C4-2B (cell line): ENCODE measurements around the gene NBAS.

Experiments used
- H3K27ac ChIP-seq: fragments of 450-650 bp; 2 replicates; pipeline ENCODE4 v1.5.1; 2017
- ZFX ChIP-seq: fragments of 450-650 bp; IDR thresholded peaks from 2 replicates; pipeline ENCODE4 v1.6.1; 2017
- TF ChIP-seq, protein P1 (sequence below): fragments of 450-650 bp; conservative IDR thresholded peaks from 2 replicates; pipeline ENCODE4 v1.5.1; 2017; ENCODE audit warnings: mild to moderate bottlenecking

NBAS gene

DNA sequence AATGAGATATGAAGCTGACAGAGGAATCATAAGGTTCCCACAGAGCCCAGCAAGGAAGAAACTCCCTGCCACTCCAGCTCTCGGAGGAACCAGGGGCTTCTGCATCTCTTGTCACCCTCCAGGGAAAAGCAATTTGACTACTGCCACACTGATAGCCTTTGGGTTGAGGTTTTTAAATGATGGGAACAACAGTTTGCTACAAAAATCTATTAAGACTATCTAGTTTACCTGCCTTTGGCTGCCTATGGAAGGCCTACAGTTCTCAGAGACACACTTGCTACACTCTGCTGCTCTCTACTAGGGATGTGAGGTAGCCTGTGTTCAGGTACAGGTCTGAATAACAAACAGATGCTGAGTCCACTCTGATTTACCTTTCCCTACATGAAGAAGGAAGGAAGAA lies 161.9 kb downstream of the NBAS start:
- TF ChIP-seq, protein P1, sequence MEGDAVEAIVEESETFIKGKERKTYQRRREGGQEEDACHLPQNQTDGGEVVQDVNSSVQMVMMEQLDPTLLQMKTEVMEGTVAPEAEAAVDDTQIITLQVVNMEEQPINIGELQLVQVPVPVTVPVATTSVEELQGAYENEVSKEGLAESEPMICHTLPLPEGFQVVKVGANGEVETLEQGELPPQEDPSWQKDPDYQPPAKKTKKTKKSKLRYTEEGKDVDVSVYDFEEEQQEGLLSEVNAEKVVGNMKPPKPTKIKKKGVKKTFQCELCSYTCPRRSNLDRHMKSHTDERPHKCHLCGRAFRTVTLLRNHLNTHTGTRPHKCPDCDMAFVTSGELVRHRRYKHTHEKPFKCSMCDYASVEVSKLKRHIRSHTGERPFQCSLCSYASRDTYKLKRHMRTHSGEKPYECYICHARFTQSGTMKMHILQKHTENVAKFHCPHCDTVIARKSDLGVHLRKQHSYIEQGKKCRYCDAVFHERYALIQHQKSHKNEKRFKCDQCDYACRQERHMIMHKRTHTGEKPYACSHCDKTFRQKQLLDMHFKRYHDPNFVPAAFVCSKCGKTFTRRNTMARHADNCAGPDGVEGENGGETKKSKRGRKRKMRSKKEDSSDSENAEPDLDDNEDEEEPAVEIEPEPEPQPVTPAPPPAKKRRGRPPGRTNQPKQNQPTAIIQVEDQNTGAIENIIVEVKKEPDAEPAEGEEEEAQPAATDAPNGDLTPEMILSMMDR, result no peak
- no peak for TF ChIP-seq ZFX
- no peak overlapping the region for H3K27ac ChIP-seq

DNA sequence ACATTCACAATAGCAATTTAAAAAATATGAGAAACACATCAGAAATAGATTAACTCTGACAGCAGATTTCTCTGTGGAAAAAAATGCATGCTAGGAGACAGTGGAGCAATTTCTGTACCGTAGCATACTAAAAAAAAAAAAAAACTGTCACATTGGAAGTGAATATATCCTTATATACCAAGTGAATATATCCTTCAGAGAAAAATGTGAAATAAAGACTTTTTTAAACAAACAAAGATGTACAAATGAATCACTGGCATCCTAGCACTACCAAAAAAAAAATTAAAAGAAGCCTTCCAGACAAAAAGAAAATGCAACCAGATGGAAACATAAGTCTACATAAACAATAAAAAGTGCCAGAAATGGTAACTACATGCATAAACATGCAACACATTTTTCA lies 169.4 kb downstream of the NBAS start:
- no peak overlapping the region for H3K27ac ChIP-seq
- TF ChIP-seq ZFX, result no peak
- TF ChIP-seq, protein P1, result no peak

DNA sequence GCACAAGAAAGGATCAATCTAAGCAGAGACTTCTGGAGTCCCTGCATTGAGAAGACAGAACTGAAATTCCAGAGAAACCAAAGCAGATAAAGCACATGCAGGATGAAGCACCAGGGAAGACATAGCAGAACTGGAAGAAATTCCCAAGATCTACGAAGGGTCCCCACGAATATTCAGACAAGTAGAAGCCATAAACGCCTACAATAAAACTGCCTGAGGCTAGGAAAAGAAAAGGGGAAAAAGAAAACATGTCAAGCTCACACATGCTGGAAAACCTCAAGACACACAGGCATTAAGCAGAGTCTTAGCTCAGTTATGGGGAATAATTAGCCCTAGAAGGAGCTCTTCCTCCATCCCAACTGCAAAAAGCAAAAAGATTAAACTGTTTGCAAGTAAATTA lies 171.2 kb downstream of the NBAS start:
- no peak overlapping the region for H3K27ac ChIP-seq
- TF ChIP-seq, protein P1, result no peak
- no peak for TF ChIP-seq ZFX

DNA sequence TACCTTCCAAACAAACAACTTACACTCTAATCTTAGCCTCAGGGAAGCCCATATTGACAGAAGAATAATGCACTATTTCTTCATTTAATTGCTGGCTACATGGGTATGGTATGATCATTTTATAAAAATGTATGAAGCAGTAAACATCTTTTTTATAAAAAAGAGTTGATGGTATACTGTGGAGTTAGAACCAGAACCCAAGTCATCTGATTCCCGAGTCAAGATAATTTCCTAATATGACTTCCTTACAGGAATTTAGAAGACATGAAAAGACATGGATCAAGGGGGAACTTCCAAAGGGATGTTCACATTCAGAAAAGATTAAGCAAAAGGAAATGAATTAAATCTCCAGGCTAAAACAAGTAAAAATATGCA lies 171.8 kb downstream of the NBAS start:
- TF ChIP-seq, protein P1, result no peak
- no peak for TF ChIP-seq ZFX
- H3K27ac ChIP-seq, result no peak overlapping the region

DNA sequence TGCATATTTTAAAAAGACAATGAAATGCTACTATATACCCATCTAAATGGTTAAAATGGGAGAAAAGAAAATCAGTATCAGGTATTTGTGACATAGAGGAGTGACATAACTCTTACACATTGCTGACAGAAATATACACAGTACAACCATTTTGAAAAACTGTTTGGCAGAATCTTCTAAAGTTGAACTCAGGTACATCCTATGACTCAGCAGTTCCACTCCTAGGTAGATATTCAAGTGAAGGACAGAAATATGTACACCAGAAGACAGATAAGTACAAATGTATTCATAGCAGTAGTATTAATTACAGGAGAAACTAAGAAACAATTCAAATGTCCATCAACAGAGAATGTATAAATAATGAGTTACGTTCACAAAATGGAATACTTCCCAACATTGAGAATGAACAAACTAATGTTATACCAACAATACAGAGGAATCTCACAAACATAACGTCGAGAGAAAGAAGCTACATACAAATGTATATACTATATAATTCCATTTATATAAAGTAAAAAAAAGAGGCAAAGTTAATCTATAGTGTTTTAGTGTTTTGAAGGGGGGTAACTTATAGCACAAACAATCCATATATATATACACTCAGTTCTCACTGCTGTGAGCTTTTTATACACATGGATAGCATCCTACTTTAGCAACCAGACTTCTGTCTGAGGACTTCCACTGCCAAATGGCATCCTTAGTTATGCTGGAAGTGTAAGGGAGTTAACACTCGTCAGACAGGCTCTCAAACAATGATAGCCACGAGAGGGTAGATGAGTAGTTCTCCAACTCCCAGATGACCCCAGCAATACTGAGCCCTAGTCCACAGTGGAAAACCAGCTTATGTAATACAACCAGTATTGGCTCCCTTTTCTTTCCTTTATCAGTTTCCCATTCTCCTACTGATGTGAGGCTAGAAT lies 172.5 kb downstream of the NBAS start:
- TF ChIP-seq ZFX, result no peak
- TF ChIP-seq, protein P1, result no peak
- no peak overlapping the region for H3K27ac ChIP-seq

DNA sequence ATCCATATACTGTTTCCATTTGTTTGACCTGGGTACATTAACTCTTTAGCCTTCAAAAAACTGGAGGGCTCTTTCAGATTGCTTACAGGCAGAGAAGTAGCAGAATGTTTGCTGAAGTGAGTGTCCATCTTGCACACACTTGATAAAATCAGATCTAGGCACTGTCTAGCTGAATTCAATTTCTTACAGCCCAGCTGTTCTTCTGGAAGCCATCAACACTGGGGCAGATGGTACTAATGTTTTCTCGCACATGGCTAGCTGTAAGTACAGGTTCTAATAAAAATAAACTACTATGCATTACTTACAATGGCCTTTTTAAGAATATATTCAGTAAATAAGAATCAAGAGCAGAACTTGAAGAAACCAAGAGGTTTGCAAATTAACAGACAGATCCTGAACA lies 175.9 kb downstream of the NBAS start:
- TF ChIP-seq, protein P1, result no peak
- no peak for TF ChIP-seq ZFX
- no peak overlapping the region for H3K27ac ChIP-seq

DNA sequence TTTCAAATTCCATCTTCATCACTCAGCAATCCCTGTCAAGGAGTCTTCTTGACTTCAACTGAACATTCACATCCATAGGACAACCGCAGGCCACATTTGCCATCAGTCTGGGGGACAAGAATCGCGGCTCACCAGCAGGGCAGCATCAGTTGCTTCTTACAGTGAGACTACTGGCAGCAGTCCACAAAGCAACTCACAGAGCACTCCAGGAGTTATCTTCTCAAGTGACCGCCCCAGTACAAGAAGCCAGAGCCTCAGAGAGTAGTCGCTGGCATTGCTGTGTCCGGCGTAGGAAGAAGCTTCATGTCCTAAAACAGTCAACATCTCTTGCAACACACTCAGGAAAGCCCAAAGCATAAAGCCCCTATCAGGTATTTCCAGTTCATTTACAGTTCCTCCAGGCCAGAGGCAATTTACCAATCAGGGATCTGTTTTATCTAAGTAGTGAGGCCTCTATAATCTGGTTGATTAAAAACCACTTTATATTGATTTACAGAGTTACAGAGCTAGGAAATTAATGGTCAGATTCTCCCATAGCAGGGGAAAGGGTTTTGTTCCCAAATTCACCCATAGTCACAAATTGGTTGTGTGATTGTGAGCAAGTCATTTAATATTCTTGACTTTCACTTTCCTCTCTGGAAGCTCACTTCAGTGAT lies 177.3 kb downstream of the NBAS start:
- no peak overlapping the region for H3K27ac ChIP-seq
- TF ChIP-seq, protein P1, result no peak
- no peak for TF ChIP-seq ZFX
